Germinal center (tissue), 1 donor: ENCODE results near the gene ZSCAN10.

Source experiments
- DNase-seq: peaks from one replicate; pipeline ENCODE4 v3.0.0; 2012; ENCODE audit warnings: mixed read lengths, low spot score

ZSCAN10 gene

GRCh38 chr16:3046641-3047386, 52.3 kb downstream of the ZSCAN10 start:
- no peak for DNase-seq

GRCh38 chr16:3045758-3046640, 53.1 kb downstream of the ZSCAN10 start, which contains the start of gene MMP25:
TSS of gene MMP25 (plus strand) at chr16:3046561. CDS start at chr16:3046918, 357 bp downstream.
- peak; percentile 74 for DNase-seq

GRCh38 chr16:3044708-3045107, 54.4 kb downstream of the ZSCAN10 start:
- no peak for DNase-seq

- no peak for DNase-seq
Measured at GRCh38 chr16:3042376-3042775, 56.7 kb downstream of the ZSCAN10 start.

- DNase-seq: no peak
Measured at GRCh38 chr16:3038896-3039295, 60.2 kb downstream of the ZSCAN10 start.
